Measurements from ENCODE around the gene RFX3.

DNA sequence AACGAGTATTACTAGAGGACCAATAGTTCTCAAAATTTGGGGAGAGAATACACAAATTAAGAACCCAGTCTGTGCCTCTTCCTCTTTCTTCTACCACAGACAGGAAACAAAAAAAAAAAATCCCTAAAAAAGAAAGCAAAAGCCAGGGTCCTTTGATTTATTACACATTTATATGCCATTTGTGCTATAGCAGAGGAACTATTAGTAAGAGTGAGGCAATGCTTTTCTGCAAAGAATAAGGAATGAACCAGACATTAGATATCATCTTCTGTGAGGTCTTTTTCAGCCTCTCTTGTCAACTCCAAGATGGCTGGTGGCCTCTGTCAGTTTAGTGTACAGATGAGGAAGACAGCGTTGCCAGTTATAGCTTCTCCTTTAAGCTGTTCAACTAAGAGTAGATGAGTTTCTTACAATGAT, 127.6 kb downstream of the RFX3 start:
- TF ChIP-seq ZNF529 (tag by site-specific recombination; IDR thresholded peaks at IDR 0.05; ENCODE audit: insufficient replicate concordance), result no peak
- TF ChIP-seq, protein P1, sequence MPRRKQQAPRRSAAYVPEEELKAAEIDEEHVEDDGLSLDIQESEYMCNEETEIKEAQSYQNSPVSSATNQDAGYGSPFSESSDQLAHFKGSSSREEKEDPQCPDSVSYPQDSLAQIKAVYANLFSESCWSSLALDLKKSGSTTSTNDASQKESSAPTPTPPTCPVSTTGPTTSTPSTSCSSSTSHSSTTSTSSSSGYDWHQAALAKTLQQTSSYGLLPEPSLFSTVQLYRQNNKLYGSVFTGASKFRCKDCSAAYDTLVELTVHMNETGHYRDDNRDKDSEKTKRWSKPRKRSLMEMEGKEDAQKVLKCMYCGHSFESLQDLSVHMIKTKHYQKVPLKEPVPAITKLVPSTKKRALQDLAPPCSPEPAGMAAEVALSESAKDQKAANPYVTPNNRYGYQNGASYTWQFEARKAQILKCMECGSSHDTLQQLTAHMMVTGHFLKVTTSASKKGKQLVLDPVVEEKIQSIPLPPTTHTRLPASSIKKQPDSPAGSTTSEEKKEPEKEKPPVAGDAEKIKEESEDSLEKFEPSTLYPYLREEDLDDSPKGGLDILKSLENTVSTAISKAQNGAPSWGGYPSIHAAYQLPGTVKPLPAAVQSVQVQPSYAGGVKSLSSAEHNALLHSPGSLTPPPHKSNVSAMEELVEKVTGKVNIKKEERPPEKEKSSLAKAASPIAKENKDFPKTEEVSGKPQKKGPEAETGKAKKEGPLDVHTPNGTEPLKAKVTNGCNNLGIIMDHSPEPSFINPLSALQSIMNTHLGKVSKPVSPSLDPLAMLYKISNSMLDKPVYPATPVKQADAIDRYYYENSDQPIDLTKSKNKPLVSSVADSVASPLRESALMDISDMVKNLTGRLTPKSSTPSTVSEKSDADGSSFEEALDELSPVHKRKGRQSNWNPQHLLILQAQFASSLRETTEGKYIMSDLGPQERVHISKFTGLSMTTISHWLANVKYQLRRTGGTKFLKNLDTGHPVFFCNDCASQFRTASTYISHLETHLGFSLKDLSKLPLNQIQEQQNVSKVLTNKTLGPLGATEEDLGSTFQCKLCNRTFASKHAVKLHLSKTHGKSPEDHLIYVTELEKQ (tag by site-specific recombination; IDR thresholded peaks at IDR 0.05; ENCODE audit: borderline replicate concordance), result no peak
- TF ChIP-seq TRIM28 (IDR thresholded peaks at IDR 0.05; ENCODE audit: borderline replicate concordance, low read length), result no peak
- no peak for TF ChIP-seq ZNF701 (tag by site-specific recombination; IDR thresholded peaks at IDR 0.05)
- TF ChIP-seq ZNF837 (tag by site-specific recombination; IDR thresholded peaks at IDR 0.05), result no peak
- TF ChIP-seq, protein P2, sequence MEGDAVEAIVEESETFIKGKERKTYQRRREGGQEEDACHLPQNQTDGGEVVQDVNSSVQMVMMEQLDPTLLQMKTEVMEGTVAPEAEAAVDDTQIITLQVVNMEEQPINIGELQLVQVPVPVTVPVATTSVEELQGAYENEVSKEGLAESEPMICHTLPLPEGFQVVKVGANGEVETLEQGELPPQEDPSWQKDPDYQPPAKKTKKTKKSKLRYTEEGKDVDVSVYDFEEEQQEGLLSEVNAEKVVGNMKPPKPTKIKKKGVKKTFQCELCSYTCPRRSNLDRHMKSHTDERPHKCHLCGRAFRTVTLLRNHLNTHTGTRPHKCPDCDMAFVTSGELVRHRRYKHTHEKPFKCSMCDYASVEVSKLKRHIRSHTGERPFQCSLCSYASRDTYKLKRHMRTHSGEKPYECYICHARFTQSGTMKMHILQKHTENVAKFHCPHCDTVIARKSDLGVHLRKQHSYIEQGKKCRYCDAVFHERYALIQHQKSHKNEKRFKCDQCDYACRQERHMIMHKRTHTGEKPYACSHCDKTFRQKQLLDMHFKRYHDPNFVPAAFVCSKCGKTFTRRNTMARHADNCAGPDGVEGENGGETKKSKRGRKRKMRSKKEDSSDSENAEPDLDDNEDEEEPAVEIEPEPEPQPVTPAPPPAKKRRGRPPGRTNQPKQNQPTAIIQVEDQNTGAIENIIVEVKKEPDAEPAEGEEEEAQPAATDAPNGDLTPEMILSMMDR (tag by site-specific recombination; IDR thresholded peaks at IDR 0.05), result no peak
- TF ChIP-seq ZNF777 (tag by site-specific recombination; IDR thresholded peaks at IDR 0.05; ENCODE audit: borderline replicate concordance), result no peak
- TF ChIP-seq ZNF350 (tag by site-specific recombination; IDR thresholded peaks at IDR 0.05), result no peak
- TF ChIP-seq, protein P3, sequence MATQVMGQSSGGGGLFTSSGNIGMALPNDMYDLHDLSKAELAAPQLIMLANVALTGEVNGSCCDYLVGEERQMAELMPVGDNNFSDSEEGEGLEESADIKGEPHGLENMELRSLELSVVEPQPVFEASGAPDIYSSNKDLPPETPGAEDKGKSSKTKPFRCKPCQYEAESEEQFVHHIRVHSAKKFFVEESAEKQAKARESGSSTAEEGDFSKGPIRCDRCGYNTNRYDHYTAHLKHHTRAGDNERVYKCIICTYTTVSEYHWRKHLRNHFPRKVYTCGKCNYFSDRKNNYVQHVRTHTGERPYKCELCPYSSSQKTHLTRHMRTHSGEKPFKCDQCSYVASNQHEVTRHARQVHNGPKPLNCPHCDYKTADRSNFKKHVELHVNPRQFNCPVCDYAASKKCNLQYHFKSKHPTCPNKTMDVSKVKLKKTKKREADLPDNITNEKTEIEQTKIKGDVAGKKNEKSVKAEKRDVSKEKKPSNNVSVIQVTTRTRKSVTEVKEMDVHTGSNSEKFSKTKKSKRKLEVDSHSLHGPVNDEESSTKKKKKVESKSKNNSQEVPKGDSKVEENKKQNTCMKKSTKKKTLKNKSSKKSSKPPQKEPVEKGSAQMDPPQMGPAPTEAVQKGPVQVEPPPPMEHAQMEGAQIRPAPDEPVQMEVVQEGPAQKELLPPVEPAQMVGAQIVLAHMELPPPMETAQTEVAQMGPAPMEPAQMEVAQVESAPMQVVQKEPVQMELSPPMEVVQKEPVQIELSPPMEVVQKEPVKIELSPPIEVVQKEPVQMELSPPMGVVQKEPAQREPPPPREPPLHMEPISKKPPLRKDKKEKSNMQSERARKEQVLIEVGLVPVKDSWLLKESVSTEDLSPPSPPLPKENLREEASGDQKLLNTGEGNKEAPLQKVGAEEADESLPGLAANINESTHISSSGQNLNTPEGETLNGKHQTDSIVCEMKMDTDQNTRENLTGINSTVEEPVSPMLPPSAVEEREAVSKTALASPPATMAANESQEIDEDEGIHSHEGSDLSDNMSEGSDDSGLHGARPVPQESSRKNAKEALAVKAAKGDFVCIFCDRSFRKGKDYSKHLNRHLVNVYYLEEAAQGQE (tag by site-specific recombination; IDR thresholded peaks at IDR 0.05), result no peak
- TF ChIP-seq ZNF274 (IDR thresholded peaks at IDR 0.05; ENCODE audit: low read length), result no peak
- TF ChIP-seq ZNF274 (tag by site-specific recombination; IDR thresholded peaks at IDR 0.05; ENCODE audit: borderline replicate concordance), result no peak
- TF ChIP-seq ZNF37A (tag by site-specific recombination; IDR thresholded peaks at IDR 0.05), result no peak
- TF ChIP-seq, protein P4, sequence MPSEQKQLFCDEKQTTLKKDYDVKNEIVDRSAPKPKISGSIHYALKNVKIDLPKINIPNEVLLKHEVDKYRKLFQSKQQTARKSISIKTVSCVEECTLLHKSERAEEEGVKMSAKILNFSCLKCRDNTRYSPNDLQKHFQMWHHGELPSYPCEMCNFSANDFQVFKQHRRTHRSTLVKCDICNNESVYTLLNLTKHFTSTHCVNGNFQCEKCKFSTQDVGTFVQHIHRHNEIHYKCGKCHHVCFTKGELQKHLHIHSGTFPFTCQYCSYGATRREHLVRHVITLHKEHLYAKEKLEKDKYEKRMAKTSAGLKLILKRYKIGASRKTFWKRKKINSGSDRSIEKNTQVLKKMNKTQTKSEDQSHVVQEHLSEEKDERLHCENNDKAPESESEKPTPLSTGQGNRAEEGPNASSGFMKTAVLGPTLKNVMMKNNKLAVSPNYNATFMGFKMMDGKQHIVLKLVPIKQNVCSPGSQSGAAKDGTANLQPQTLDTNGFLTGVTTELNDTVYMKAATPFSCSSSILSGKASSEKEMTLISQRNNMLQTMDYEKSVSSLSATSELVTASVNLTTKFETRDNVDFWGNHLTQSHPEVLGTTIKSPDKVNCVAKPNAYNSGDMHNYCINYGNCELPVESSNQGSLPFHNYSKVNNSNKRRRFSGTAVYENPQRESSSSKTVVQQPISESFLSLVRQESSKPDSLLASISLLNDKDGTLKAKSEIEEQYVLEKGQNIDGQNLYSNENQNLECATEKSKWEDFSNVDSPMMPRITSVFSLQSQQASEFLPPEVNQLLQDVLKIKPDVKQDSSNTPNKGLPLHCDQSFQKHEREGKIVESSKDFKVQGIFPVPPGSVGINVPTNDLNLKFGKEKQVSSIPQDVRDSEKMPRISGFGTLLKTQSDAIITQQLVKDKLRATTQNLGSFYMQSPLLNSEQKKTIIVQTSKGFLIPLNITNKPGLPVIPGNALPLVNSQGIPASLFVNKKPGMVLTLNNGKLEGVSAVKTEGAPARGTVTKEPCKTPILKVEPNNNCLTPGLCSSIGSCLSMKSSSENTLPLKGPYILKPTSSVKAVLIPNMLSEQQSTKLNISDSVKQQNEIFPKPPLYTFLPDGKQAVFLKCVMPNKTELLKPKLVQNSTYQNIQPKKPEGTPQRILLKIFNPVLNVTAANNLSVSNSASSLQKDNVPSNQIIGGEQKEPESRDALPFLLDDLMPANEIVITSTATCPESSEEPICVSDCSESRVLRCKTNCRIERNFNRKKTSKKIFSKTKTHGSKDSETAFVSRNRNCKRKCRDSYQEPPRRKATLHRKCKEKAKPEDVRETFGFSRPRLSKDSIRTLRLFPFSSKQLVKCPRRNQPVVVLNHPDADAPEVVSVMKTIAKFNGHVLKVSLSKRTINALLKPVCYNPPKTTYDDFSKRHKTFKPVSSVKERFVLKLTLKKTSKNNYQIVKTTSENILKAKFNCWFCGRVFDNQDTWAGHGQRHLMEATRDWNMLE (tag by site-specific recombination; conservative IDR thresholded peaks at IDR 0.05; ENCODE audit: low read depth), result no peak
